Measurements from ENCODE around the gene KIR2DL3.
"Not testable (repeated sequence)": the region's sequence is repeated elsewhere in the genome, so short reads cannot be mapped to it uniquely, and the experiment has no call there.

KIR2DL3 gene

GRCh38 chr19:54738306-54738705 lies at the start of gene KIR2DL3:
Gene KIR2DL3, plus strand, starts transcription at chr19:54738513. Its CDS starts 33 bp downstream, at chr19:54738546.
- not testable (repeated sequence) for H3K9me3 Mint-ChIP-seq; H3K4me1 Mint-ChIP-seq; H3K36me3 Mint-ChIP-seq; DNase-seq; H3K4me3 Mint-ChIP-seq; H3K27ac Mint-ChIP-seq; ATAC-seq (replicated peaks)
- peaks cover 17 to 37% of the 10 kb centered on the region in 2 donors for H3K27me3 Mint-ChIP-seq

GRCh38 chr19:54691582-54692297 lies 46.6 kb upstream of the KIR2DL3 start:
- Mint-ChIP-seq H3K9me3 (peaks cover 0 to 5% of the 10 kb centered on the region in 2 donors), H3K36me3 (no peaks in the 10 kb centered on the region), H3K27me3 (peaks cover 34 to 64% of the 10 kb centered on the region in 2 donors), H3K4me3 (no peak overlapping the region), H3K4me1 (peaks cover 6 to 8% of the 10 kb centered on the region in 2 donors), H3K27ac (no peak overlapping the region)
- DNase-seq = no peak
- ATAC-seq (replicated peaks) = no peak

GRCh38 chr19:54692298-54692615 lies 46.1 kb upstream of the KIR2DL3 start:
- H3K4me3 Mint-ChIP-seq = no peak overlapping the region
- DNase-seq (no peak), ATAC-seq (replicated peaks) (no peak)
- no peaks in the 10 kb centered on the region for H3K36me3 Mint-ChIP-seq
- peaks cover 6 to 8% of the 10 kb centered on the region in 2 donors for H3K4me1 Mint-ChIP-seq
- peaks cover 33 to 63% of the 10 kb centered on the region in 2 donors for H3K27me3 Mint-ChIP-seq
- peaks cover 0 to 5% of the 10 kb centered on the region in 2 donors for H3K9me3 Mint-ChIP-seq
- H3K27ac Mint-ChIP-seq = no peak overlapping the region

GRCh38 chr19:54694648-54695047 lies 43.7 kb upstream of the KIR2DL3 start:
- peaks cover 0 to 5% of the 10 kb centered on the region in 2 donors for H3K9me3 Mint-ChIP-seq
- no peak overlapping the region for H3K27ac Mint-ChIP-seq
- peaks cover 6 to 8% of the 10 kb centered on the region in 2 donors for H3K4me1 Mint-ChIP-seq
- H3K36me3 Mint-ChIP-seq = no peaks in the 10 kb centered on the region
- peaks cover 39 to 71% of the 10 kb centered on the region in 2 donors for H3K27me3 Mint-ChIP-seq
- H3K4me3 Mint-ChIP-seq = no peak overlapping the region
- ATAC-seq (replicated peaks) (no peak), DNase-seq (no peak)

GRCh38 chr19:54696117-54696548 lies 42.2 kb upstream of the KIR2DL3 start:
- Mint-ChIP-seq H3K9me3 (peaks cover 0 to 5% of the 10 kb centered on the region in 2 donors), H3K36me3 (no peaks in the 10 kb centered on the region), H3K4me1 (peaks cover 6 to 8% of the 10 kb centered on the region in 2 donors), H3K4me3 (no peak overlapping the region), H3K27ac (no peak overlapping the region), H3K27me3 (peaks cover 45 to 76% of the 10 kb centered on the region in 2 donors)
- no peak for DNase-seq
- no peak for ATAC-seq (replicated peaks)

- DNase-seq (no peak), ATAC-seq (replicated peaks) (no peak)
- no peak overlapping the region for H3K27ac Mint-ChIP-seq
- peaks cover 45 to 76% of the 10 kb centered on the region in 2 donors for H3K27me3 Mint-ChIP-seq
- H3K36me3 Mint-ChIP-seq = no peaks in the 10 kb centered on the region
- H3K4me3 Mint-ChIP-seq = no peak overlapping the region
- peaks cover 0 to 3% of the 10 kb centered on the region in 2 donors for H3K9me3 Mint-ChIP-seq
- H3K4me1 Mint-ChIP-seq = peaks cover 0 to 3% of the 10 kb centered on the region in 2 donors
Measured at GRCh38 chr19:54696766-54697165, 41.5 kb upstream of the KIR2DL3 start.

- DNase-seq; H3K9me3 Mint-ChIP-seq; H3K27ac Mint-ChIP-seq; H3K36me3 Mint-ChIP-seq; H3K4me1 Mint-ChIP-seq; H3K4me3 Mint-ChIP-seq; ATAC-seq (replicated peaks): not testable (repeated sequence)
- H3K27me3 Mint-ChIP-seq = peaks cover 40 to 71% of the 10 kb centered on the region in 2 donors
Measured at GRCh38 chr19:54697716-54698115, 40.6 kb upstream of the KIR2DL3 start.

- Mint-ChIP-seq H3K36me3 (no peaks in the 10 kb centered on the region), H3K4me1 (peaks cover 0 to 3% of the 10 kb centered on the region in 2 donors), H3K27ac (peak overlapping the region; percentile 63), H3K4me3 (no peak overlapping the region), H3K27me3 (peaks cover 27 to 43% of the 10 kb centered on the region in 2 donors), H3K9me3 (no peaks in the 10 kb centered on the region)
- DNase-seq (no peak), ATAC-seq (replicated peaks) (no peak)
Measured at GRCh38 chr19:54704928-54705327, 33.4 kb upstream of the KIR2DL3 start.

GRCh38 chr19:54707962-54708361 lies 30.4 kb upstream of the KIR2DL3 start:
- ATAC-seq (replicated peaks) (no peak), DNase-seq (no peak)
- H3K27me3 Mint-ChIP-seq = peaks cover 17 to 27% of the 10 kb centered on the region in 2 donors
- H3K4me3 Mint-ChIP-seq = no peak overlapping the region
- H3K27ac Mint-ChIP-seq = no peak overlapping the region
- H3K4me1 Mint-ChIP-seq = peaks cover 5 to 7% of the 10 kb centered on the region in 2 donors
- H3K9me3 Mint-ChIP-seq = no peaks in the 10 kb centered on the region
- H3K36me3 Mint-ChIP-seq = no peaks in the 10 kb centered on the region

GRCh38 chr19:54708781-54709180 lies 29.5 kb upstream of the KIR2DL3 start:
- no peaks in the 10 kb centered on the region for H3K9me3 Mint-ChIP-seq
- peaks cover 24 to 33% of the 10 kb centered on the region in 2 donors for H3K27me3 Mint-ChIP-seq
- H3K4me3 Mint-ChIP-seq = no peak overlapping the region
- no peaks in the 10 kb centered on the region for H3K36me3 Mint-ChIP-seq
- no peak for ATAC-seq (replicated peaks)
- peaks cover 5 to 7% of the 10 kb centered on the region in 2 donors for H3K4me1 Mint-ChIP-seq
- H3K27ac Mint-ChIP-seq = no peak overlapping the region
- no peak for DNase-seq

GRCh38 chr19:54709212-54709948 lies 28.9 kb upstream of the KIR2DL3 start:
- DNase-seq (no peak), ATAC-seq (replicated peaks) (no peak)
- Mint-ChIP-seq H3K27ac (no peak overlapping the region), H3K4me3 (no peak overlapping the region), H3K4me1 (peaks cover 5 to 7% of the 10 kb centered on the region in 2 donors), H3K27me3 (peaks cover 20 to 33% of the 10 kb centered on the region in 2 donors), H3K9me3 (no peaks in the 10 kb centered on the region), H3K36me3 (no peaks in the 10 kb centered on the region)

- not testable (repeated sequence) for H3K4me1 Mint-ChIP-seq; H3K9me3 Mint-ChIP-seq; H3K27ac Mint-ChIP-seq; H3K4me3 Mint-ChIP-seq; H3K36me3 Mint-ChIP-seq; ATAC-seq (replicated peaks); DNase-seq
- H3K27me3 Mint-ChIP-seq = peaks cover 17 to 32% of the 10 kb centered on the region in 2 donors
Measured at GRCh38 chr19:54709956-54710355, 28.4 kb upstream of the KIR2DL3 start.

- Mint-ChIP-seq H3K36me3 (no peaks in the 10 kb centered on the region), H3K4me3 (no peak within 1 kb of the TSS), H3K4me1 (no peaks in the 10 kb centered on the region), H3K9me3 (peaks cover 13 to 22% of the 10 kb centered on the region in 2 donors), H3K27ac (no peak within 1 kb of the TSS), H3K27me3 (peaks cover 17 to 18% of the 10 kb centered on the region in 2 donors)
- ATAC-seq (replicated peaks) (no peak), DNase-seq (no peak)
Measured at GRCh38 chr19:54724142-54724541, 14.2 kb upstream of the KIR2DL3 start, which contains the start of gene KIR3DL3. Gene KIR3DL3, plus strand, starts transcription at chr19:54724442. Its CDS starts 55 bp downstream, at chr19:54724497.

- Mint-ChIP-seq H3K27ac (no peak overlapping the region), H3K9me3 (peaks cover 9 to 19% of the 10 kb centered on the region in 2 donors), H3K4me1 (no peaks in the 10 kb centered on the region), H3K27me3 (peaks cover 18 to 20% of the 10 kb centered on the region in 2 donors), H3K4me3 (no peak overlapping the region), H3K36me3 (no peaks in the 10 kb centered on the region)
- no peak for DNase-seq
- no peak for ATAC-seq (replicated peaks)
Measured at GRCh38 chr19:54724644-54725043, 13.7 kb upstream of the KIR2DL3 start.

Measured in stimulated activated naive B cell treated with anti-CD40 and anti-IgM and Interleukin-4, amounts not matched to agents 10 μg/mL and 1 μg/mL and 100 μg/mL, for 72 hours (primary cell).